Fibroblast of skin of left biceps (primary cell): ENCODE data around the gene UBAC2.

Experiments
- DNase-seq, 2 experiments: peaks; one replicate each; pipeline ENCODE4 v3.0.0-alpha.2; 2013; ENCODE audit warnings: low read depth in 2 of 2

UBAC2 gene

DNA sequence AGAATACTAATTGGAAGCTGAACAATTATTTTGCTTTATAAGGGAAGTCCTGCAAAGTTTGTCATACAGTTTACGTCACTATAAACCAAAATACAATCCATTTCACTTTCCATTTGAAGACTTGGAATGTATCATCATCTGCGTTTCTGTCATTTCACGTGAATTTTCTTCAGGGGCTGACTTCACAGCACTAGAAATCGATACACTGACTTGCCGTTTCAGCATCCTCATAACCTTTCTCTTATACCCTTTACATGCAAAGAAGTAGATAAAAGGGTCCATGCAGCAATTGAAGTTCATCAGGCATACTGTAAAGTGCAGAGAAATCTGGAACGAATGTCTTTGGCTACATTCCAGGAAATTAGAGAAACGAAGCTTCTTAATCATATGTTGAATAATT, 94.3 kb downstream of the UBAC2 start:
- DNase-seq = no peak

DNA sequence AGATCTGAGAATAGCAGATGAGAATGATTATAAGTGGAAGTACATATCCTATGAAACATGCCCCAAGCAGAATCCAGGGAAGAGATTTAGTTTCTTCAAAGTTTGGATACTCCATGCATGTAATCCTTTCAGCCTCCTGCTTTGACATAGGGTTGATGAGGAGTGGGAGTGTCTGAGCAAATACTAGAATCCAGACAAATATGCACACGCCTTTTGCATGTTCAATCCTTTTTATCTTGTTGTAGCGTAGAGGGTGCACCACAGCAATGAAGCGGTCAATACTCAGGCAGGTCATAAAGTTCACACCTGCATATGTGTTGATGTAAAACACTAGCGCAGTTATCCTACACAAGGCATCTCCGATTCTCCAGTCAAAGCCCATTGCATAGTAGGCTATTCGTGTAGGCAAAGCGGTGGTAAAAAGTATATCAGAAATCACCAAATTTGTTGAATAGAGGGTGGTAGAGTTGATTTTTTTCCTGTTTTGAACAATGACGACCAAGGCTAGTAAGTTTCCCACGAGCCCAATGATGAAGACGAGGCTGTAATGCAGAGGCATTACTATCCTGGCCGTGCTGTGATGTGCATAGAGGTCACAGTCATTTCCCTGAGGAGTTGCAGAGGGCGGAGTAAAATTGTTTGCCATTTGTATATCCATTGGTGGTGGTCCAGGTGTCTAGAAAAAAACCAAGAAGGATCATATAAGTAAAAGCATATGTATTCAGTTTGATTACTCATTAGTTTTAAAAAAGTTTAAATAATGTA, 95.0 kb downstream of the UBAC2 start:
- DNase-seq = no peak

DNA sequence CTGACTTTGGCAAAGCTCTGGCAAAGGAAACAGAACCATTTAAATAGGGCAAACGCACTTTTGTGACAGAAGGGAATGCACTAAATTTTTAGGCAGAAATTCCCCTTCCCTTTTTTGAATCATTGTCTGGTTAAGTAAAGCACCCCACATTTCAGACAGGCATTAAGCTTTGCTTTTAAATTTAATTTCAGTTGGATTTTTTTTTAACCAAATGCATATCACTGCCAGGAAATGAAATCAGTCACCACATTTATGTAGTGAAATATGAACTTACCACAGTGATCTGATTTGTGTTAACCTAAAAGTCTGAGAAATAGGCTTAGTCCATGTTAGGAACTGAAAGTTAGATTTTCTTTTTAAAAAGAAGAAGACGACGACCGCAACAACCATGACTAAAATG, 95.7 kb downstream of the UBAC2 start:
- DNase-seq = no peak

DNA sequence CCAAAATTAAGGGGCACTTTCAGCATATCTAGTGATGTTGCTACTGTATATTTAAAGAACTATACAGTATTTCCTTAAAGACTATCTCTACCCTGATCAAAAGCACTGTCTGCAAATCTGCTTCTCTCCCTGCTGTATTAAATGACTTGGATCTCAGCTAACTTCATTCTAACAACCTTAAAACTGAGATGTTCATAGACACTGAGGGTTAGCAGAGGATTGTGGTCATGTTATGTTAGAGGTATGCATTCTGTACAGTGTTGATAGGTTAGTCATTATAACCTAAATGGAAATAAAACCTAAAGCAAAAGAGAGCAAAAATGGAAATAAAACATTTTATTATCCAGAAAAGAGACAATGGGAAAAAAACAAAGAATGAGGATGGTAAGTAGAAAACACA, 96.7 kb downstream of the UBAC2 start:
- DNase-seq = no peak

DNA sequence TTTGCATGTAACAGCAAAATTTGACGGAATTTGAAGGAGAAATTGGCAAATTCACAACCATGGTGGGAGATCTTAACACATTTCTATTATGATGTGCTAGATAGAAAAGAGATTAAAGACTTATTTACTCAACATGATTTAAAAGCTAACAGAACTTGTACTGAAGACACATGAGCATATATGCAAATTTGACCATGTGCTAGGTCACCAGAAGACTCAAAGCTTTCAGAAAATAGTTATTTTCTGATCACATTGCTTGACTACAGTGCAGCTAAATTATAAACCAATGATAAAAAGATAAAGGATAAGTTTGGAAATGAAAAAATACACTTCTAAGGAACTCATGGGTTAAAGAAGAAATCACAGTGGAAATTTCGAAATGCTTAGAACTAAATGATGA, 97.4 kb downstream of the UBAC2 start:
- DNase-seq = no peak

DNA sequence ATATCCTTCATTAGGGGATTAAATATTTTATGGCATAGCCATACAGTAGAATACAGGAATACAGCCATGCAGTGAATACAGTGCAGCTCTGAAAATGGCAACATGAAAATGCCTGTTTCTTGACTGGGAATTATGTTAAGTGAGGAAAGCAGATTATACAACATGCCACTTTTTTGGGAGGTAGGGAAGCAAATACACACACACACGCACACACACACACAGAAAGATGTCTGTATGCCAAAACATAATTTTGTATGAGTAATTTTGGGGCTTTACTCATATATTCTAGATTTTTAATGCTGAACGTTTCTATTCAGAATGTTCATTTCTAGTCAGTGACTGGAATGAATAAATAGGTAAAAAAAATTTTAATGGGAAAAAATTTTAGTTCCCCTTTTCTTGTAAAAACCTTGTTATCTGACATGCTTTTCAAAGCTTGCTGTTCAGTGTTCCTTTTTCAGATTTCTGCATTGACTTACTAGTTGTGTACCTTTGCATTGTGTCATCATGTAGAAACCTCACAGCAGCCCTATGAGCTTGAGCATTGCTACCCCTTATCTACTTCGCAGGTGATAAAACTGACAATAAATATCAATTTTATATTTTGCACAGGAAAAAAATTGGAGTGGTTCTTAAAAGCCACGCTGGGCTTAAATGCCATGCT, 98.7 kb downstream of the UBAC2 start:
- no peak for DNase-seq

DNA sequence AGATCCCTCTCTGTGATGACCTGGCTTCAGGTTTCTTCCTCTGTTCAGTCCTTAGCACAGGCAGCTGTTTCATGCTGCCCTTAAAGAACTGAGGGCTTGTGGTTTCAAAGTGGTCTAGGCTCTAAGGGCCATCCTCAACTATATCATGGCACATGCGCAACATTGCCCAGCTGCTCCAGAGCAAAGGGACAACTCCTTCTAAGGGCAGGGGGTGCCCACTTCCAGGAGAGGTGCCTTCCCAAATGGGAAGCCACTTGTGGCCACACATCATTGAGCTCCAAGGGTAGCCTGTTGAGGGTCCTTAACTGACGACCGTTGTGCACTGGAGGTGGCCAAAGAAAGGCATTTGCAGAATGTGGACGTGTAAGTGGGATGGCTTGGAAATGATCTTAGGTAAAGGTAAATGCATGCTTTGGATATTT, 99.3 kb downstream of the UBAC2 start:
- no peak for DNase-seq

DNA sequence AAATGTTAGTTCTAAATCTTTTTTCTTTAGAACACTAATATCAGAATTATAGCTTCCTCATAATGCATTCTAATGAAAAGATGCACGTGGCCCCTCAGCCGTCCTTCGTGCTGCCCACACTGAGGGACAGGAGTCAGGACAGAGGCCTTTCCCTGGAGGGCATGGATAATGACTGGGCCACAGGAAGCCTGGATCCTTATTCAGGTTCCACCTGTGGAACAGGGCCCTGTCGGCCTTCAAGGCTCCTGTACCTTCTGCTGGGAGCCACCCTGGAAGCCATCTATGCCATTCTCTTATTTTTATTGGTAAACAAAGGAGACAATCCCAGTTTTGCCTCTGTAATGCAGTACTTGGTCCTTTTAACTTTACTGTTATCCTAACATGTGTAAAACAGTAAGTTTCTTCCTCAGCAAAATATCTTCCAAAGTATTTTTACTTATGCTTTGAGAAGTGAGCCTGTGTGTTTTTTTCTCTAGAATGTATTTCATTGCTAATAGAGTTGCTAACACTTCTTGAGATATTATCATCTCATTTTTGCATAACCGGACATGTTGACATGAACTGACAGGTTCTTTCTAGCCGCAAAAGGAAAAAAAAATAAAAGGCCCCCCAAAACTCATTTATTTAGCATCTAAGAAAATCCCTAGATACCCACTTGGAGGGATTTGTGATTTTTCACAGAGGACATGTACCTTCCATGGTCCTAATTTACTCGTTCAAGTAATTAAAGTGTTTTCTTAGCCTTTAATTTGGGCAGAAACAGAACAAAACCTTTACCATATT, 100.6 kb downstream of the UBAC2 start:
- DNase-seq = no peak

DNA sequence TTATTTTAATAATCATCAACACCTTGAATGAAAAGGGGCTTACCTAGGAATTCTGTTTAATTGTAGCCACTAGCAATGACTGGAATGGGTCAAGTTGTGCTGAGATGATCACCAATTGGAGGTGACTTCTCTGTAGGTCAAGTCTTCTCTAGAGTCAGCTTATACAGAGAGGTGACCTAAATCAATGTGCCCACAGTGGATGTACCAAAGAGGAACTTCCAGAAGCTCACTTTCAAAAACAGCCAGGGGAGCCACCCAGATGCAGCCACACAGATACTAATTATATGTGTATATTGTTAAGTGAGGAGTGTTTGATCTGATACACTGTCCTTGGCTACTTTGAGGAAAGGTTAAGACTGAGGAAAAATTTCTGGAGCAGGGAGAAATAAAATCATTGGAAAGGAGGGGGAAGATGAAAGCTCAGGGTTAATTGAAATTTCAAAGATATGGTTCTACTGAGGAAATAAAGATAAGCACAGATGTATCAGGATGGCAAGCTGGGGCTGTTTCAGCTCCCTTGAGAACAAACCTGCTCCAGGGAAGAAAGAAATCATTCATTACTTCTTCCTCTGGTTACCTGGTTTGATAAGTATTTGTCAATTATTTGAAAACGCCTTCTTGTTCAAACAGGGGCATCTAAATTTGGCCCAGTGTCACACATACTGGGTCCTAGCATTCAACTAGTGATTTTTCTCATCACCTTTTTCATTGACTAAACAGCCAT, 101.4 kb downstream of the UBAC2 start:
- no peak for DNase-seq

DNA sequence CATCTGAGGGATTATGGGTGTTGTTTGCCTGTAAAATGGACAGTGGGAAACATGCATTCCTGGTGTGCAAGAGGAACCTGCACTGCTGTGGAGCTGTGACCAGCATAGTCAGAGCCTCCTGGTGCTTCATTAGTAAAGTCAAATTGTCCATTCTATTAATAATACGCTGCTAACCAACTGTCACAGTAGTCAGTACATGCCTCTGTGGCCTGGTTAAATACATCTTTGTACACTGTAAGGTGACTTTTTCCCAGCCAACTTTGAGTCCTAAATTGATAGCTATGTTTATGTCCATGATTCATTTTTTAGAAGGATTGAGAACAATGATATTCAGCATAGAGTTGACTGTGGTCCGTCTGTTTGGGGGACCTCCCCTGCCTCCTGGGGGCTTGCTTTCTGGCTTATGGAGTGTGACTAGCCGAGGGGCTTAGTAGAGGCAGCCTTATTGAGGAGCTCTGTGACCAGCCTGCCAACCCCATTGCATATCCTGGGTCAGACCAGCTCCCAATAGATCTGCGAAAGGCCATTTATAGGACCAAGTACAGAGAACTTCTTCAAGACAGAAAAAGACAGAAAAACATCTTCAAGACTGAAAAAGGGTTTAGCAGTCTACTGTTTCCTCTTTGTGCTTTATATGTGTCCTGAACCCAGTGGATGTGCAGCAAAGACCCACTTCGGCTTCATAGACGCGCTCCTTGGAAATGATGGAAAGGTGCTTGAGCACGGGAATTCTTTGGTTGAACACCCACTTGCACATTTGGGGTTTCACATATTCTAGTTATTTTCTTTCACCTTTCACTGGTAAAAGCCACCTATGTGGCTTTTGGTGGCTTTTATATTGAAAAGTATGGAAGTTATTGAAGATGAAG, 102.2 kb downstream of the UBAC2 start:
- no peak for DNase-seq

DNA sequence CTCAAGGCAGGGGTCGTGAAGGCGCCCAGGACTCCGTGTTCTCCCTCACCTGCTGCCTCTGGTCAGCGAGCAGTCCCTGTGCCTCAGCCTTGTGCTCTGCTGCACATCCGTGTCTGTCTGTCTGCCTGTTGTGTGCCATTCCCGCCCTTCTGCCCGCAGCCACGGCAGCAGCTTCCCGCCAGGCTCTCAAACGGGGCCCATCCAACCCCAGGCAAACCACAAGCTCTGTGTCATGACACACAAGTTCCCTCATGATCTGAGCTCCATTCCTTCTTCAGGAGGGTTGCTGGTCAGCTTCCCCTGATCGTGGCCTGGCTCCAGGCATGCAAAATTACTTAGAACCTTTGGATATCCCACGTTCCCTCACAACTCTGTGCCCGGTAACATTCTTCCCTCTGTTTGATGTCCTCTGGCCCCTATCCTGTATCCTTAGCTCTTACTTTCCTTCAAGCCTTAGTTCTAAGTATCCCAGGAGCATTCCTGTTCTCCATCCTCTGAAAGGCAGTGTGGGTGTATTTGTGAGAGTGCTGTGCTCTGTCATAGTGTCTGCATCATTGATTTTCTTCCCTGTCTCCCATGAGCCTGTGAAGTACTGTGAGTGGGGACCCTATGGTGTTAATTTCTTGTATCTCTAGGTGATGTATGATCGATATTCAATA, 103.3 kb downstream of the UBAC2 start:
- no peak for DNase-seq

DNA sequence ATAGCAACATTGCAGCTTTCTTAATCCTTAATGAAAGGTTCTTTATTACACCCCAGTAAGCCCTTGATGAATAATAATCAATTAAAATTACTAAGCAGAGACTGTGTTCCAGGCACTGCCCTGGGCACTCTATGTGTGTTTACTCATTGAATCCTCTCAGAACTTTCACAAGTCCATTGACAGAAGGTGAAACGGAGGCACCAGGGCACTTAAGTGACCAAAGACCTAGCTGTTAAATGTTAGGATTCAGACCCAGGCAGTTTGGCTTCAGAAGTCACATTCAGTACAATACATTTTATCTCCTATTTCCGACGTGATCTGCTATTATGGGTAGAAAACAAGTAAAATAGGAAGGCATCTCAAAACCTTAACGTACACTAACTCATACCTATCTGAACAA, 103.9 kb downstream of the UBAC2 start:
- DNase-seq = no peak

DNA sequence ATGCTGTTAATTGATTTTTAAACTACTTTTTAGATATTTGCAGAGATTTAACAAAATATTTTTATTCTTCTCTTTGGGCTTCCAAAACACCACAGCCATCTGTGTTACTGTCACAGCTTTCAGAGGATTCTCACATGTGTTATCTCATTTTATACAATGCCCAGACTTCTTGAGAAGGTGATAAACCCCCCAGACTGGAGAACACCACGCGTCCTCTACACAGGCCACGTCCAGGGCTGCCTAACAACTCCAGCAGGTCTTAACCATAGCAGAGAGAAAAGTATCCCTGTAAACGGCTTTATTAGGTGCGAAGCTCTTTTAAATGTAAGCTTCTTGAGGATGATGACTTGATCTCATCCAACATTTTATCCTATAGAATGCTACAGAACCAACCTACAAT, 104.5 kb downstream of the UBAC2 start:
- DNase-seq = no peak

DNA sequence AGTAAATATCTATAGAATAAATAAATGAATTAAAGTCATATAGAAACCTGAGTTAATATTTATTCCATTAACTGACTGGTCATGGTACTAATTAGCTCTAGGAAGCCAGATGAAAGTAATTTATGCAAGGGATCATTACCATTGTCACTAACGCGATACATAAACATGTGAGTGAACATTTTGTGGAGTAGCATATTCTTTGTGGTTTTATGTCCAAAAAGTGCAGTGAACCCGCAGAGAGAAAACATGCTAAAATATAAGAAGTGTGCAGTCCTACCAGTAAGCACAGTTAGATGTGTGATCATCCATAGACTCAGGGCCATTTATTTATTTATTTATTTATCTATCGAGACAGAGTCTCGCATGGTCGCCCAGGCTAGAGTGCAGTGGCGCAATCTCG, 104.9 kb downstream of the UBAC2 start:
- no peak for DNase-seq

DNA sequence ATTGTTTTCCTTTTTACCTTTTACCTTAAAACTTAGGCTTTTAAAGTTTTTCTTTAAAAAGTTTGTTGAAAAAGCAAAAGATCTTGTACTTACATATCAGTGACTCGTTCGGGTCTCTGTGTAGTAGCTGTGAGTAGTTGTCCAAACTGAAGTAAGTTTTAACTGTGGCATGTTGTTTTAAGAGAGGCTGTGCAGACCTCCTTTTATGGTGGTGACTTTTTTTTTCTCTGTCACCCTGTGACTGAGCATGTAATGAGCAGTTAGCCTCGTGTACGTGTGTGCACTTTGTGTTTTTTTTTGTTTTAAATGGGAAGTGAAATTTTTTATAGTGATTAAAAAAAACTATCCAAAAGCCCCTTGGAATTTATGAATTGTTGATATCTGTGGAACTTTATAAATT, 106.6 kb downstream of the UBAC2 start, which contains the start of gene GPR183:
GPR183 (minus strand) TSS at position 153 of the 400 bp plus-strand sequence. CDS start 11,254 bp downstream, outside the sequence.
- DNase-seq = no peak

DNA sequence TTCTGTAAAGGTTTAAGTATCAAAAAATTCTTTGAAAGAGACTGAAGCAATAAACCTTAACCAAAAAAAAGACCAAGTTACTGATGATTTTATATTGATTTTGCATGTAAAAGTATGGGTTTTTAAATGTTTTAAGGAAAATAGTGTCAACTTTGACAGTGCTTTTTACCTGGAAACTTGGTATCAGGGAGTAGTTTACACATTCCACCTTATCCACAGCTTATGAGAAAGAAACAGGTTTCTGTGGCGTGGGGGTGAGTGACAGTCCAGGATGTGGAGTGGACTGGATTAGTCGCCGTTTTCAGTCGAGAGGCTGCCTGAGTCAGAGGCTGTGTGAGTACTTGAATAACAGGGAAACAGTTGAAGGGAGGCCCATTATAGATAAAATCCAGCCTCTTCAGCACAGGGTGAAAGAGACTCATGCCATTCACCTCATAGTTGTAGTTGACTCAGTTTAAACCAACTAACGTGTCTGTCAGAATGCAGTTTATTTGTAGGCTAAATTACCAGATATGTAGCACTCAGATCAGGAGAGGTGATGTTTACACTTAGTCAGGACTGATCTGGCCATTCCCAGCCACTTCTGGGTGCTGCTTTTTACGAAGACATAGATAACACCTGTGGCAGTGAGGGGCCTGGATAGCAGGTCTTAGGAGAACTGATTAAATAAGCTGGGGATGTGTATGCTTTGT, 107.1 kb downstream of the UBAC2 start:
- DNase-seq = no peak

DNA sequence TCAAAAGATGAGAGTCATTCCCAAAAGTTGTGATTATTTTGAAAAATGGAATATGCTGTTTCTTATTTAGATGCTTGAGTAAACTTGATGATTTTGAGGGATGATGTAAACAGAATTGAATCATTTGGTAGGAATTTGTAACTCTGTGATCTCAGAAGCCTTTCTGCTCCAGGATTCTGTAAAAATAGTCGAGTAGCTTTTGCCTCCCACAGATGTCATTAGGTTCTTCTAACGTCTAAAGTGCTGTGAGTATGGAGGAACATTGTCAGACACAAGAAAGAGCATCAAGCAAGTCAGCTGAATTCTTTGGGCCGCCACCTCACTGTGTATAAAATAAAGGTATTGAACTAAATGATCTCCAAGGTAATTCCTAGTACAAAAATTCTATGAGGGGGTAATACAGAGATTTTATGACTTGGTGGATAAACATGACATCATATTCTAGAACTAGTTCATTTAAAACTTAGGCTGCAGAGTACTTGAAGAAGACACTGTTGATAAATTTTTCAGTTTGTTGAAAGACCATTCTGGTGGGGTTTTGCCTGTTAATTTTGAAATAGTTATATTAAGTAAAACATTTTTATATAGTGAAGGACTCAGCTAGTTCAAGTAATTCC, 107.9 kb downstream of the UBAC2 start:
- no peak for DNase-seq

DNA sequence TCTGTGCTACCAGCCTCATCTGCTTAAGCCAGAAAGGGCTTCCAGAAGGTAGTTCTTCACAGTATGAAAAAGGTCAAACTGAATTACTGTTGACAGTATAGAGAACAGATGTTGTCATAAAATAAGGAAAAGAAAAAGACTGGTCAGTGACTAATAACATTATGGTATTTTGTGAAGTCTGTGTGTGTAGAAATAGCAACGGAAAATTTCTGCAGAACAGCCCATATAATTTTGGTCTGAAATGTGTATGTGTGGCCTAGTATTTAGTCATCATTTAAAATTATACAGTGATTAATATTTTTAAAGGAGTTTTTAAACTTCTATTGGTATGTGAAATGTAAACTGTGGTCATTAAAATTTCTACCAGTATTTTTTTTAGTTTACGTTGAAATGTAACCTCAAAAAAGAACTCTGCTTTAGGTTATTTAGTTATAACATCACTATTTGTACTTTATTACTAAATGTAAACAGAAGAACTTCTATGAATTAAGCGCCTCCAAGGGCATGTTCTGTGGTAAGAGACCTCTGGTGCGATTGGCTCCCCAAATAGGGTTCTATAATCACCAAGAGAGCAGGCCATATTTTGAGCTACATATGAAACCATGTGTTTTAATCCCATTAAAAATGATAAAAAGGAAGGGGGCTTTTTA, 109.9 kb downstream of the UBAC2 start:
- DNase-seq = peak; percentile 75 to 83

DNA sequence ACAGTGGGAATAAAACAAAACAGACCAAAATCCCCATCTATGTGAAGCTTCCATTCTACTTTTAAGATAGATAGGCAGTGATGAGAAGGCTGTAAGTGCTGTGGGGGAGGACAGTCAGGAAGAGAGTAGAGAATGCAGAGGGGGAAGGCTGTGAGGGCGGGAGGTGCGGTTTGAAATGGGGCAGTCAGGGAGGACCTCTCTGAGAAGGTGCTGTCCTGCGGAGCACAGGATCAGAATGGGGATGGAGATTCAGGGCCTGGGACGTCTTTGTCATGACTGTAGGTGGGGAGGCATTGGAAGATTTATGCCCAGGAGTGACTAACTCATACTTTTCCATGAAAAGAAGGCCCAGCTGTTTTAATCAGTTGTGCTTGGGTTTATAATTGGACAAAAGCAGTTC, 110.5 kb downstream of the UBAC2 start:
- DNase-seq = no peak
